GM10248 (cell line): ENCODE results near the gene NT5DC4.

Source experiments
- CTCF ChIA-PET: fragments of 300-600 bp; sonication (Branson Sonifier 250); formaldehyde crosslinking; extraction: SDS; loops from one replicate; lab custom pipeline; 2021; ENCODE audit warnings: antibody characterized with exemption; lab: Yijun Ruan, JAX
- POLR2A ChIA-PET: fragments of 350-650 bp; sonication (Branson Sonifier 250); formaldehyde crosslinking; extraction: SDS; loops from one replicate; lab custom pipeline; 2020; ENCODE audit warnings: antibody characterized with exemption; lab: Yijun Ruan, JAX
- DNase-seq: peaks from one replicate; pipeline ENCODE4 v3.0.0; 2012; ENCODE audit errors: extremely low spot score
- TF ChIP-seq, protein P1 (sequence below): IDR thresholded peaks from 2 replicates; pipeline ENCODE4 v1.5.1; 2012; ENCODE audit warnings: mild to moderate bottlenecking, low read depth; ENCODE audit errors: extremely low read depth, missing control alignments, control extremely low read depth

NT5DC4 gene

DNA sequence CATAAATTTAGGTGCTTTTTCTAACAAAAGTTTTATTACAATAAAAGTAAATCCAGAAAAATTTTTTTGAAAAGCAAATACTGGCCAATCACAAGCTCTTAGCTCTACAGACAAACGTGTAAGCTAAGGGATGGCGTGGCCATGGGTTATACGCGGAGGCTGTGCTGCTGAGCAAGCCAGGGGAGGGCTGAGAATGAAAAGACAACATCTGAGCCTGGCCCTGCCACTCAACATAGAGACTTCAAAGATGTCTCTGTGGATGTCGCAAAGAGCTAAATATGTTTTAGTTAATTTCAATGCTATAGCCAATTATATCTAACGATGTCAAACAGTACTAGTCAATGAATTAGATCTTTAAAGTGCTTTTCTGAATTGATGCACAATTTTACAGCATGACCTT lies 33.3 kb upstream of the NT5DC4 start:
- CTCF ChIA-PET: interaction anchor here (1.0 to 6.0 kb wide), 9 partner anchors 9 to 61 kb away, joined by 3 to 67 read pairs (median 4); no protein-coding TSS in a partner anchor
- POLR2A ChIA-PET: interaction anchor here (1.6 kb wide), 1 partner anchor 42 kb away, joined by 5 read pairs; the partner anchor contains the start of gene SLC20A1
- DNase-seq: no peak
- TF ChIP-seq, protein P1, sequence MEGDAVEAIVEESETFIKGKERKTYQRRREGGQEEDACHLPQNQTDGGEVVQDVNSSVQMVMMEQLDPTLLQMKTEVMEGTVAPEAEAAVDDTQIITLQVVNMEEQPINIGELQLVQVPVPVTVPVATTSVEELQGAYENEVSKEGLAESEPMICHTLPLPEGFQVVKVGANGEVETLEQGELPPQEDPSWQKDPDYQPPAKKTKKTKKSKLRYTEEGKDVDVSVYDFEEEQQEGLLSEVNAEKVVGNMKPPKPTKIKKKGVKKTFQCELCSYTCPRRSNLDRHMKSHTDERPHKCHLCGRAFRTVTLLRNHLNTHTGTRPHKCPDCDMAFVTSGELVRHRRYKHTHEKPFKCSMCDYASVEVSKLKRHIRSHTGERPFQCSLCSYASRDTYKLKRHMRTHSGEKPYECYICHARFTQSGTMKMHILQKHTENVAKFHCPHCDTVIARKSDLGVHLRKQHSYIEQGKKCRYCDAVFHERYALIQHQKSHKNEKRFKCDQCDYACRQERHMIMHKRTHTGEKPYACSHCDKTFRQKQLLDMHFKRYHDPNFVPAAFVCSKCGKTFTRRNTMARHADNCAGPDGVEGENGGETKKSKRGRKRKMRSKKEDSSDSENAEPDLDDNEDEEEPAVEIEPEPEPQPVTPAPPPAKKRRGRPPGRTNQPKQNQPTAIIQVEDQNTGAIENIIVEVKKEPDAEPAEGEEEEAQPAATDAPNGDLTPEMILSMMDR: no peak

DNA sequence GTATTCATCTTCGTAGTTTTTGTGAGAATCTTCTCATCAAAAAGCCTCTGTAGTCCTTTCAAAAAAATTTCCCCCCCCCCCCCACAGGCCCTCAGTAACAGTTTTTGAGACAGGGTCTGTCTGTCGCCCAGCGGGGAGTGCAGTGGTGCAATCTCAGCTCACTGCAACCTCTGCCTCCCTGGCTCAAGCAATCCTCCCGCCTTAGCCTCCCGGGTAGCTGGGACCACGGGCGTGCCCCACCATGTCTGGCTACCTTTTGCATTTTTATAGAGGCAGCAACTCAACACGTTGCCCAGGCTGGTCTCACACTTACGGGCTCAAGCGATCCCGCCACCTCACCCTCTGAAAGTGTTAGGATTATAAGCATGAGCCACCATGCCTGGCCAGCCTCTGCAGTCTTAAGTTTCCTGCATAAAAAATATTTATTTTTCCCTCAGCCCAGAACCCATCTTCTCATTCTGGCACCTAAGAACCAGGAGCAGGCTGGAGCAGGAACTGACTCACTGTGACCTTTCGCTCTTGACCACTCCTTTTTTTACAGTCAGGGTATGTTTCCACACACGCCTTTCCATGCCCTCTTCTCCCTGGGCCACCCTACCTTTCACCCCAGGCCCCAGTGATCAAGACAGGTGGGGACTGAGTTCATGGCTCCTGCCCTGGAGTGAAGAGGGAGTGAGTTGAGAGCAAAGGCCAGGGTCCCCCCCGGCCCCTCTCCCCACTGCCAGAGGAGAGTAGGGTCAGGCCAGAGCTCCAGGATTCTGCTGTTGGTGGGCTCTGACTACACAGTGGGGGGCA lies 32.5 kb upstream of the NT5DC4 start:
- ChIA-PET POLR2A (no interaction called here), CTCF (interaction anchor here (0.6 to 6.0 kb wide), 11 partner anchors 9 to 1450 kb away, joined by 3 to 67 read pairs (median 4); no protein-coding TSS in a partner anchor)
- TF ChIP-seq, protein P1: no peak
- no peak for DNase-seq

DNA sequence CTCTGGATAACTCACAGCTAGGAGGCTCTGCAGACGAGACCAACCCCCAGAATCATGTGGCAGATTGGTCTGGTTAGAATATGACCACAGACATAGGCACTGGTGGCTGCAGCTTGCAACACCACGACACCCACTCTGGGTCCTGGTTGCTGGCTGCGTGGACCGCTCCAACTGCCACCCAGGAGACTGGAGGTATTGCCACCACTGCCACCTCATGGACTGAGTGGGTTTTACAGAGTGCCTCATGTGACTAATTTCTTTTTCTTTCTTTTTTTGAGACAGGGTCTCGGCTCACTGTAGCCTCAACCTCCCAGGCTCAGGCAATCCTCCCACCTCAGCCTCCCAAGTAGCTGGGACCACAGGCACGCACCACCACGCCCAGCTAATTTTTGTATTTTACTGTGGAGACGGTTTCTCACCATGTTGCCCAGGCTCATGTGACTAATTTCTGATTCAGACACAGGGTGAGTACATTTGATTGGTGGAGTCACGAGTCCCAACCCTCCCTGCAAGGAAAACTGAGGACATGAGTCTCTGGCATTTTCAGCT lies 29.9 kb upstream of the NT5DC4 start:
- ChIA-PET CTCF (interaction anchor here (0.7 to 5.2 kb wide), 25 partner anchors 9 to 105 kb away, joined by 3 to 43 read pairs (median 6); partner anchors contain the start of gene SLC20A1), POLR2A (no interaction called here)
- peak; percentile 66 for DNase-seq
- TF ChIP-seq, protein P1: peak; percentile 63

DNA sequence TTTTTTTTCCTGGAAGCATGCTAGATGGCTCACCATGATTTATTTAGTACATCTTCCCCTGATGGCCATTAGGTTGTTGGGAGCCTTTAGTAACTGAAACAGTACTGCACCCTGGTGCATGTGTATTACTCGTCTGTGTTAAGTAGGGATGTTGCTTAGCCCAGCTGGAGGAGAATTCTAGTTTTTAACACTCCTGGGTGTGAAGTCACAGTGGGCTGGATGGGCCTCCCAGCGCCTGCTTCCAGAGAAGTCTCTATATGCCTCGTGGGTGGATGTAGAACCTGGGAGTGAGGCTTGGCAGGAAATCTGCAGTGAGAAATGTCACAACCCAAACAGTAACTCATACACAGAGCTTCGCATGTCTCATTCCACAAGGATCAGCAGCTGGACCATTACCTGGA lies 28.9 kb upstream of the NT5DC4 start:
- no peak for DNase-seq
- ChIA-PET POLR2A (interaction anchor here (1.1 to 1.3 kb wide), 4 partner anchors 16 to 46 kb away, joined by 5 to 7 read pairs (median 6); partner anchors contain the start of gene SLC20A1), CTCF (interaction anchor here (0.7 to 5.2 kb wide), 25 partner anchors 10 to 108 kb away, joined by 3 to 43 read pairs (median 6); partner anchors contain the start of gene SLC20A1)
- TF ChIP-seq, protein P1: no peak

DNA sequence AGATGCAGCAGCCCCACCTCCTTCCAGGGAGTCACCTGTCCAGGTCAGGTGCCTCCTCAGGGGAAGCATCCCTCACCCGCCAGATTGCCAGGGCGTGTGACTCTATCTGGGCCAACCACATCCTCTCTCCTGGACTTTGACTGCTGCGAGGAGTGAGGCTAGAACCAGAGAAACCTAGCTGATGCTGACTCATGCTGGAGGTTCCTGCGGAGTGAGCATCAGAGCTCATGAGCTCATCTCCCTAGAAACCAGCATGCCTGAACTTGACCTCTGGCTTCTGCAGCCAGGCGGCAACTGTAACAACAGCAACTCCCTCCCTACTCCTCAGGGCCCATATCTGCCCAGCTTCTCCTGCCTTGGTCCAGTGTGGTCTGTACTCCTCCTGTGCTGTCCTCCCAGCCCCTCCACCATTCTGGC lies 28.3 kb upstream of the NT5DC4 start:
- ChIA-PET POLR2A (interaction anchor here (1.1 to 1.3 kb wide), 4 partner anchors 16 to 47 kb away, joined by 5 to 7 read pairs (median 6); partner anchors contain the start of gene SLC20A1), CTCF (interaction anchor here (0.7 to 5.2 kb wide), 19 partner anchors 9 to 109 kb away, joined by 3 to 43 read pairs (median 7); partner anchors contain the start of gene SLC20A1)
- DNase-seq: peak; percentile 82
- TF ChIP-seq, protein P1: no peak

DNA sequence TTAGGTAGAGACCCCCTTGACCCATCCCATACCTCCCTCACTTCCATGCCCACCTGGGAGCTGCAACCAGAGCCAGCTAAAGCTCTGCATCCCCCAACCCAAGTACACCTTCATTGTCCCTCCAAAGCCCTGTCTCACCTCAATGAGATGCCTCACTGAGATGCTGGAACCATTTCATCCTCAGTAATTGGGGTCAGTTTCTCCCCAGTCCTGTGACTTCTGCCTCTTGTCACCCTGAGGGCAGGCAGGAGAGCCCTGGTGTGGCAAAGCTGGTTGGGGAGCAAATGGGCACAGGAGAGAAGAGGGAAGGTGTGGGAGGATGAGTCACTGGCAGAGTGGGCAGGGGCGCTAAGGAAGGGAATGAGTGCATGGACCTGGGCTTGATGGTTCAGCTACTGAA lies 27.9 kb upstream of the NT5DC4 start:
- TF ChIP-seq, protein P1: no peak
- no peak for DNase-seq
- POLR2A ChIA-PET: interaction anchor here (1.1 to 1.3 kb wide), 3 partner anchors 15 to 48 kb away, joined by 6 to 7 read pairs (median 6); partner anchors contain the start of gene SLC20A1
- CTCF ChIA-PET: interaction anchor here (0.7 to 5.2 kb wide), 16 partner anchors 9 to 92 kb away, joined by 3 to 43 read pairs (median 14); partner anchors contain the start of gene SLC20A1
